Measurements from ENCODE around the gene CARMIL1. TPM values are rescaled to one million over a fixed set of nuclear protein-coding genes. Genes with fewer than 3 reads are reported as not detected.

The CARMIL1 gene
- total RNA-seq, 2 experiments from 2014 or later, result 3.6 to 4.1 TPM

DNA sequence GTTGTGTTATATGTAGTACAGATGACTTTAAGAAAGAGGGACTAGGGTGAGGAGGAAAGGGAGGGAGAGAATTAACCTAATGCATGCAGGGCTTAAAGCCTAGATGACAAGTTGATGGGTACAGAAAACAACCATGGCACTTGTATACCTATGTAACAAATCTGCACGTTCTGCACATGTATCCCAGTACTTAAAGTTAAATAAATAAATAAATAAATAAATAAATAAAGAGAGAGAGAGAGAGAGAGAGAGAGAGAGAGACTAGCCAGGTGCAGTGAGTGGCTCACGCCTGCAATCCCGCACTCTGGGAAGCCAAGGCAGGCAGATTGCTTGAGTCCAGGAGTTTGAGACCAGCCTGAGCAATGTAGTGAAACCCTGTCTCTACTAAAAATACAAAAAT is 11.5 kb upstream of the CARMIL1 start:
- TF ChIP-seq CTCF (IDR thresholded peaks at IDR 0.05), result no peak
- Mint-ChIP-seq H3K36me3 (ENCODE audit: low read depth) (no peaks in the 10 kb centered on the region), H3K27me3 (peaks cover 1% of the 10 kb centered on the region), H3K27ac (no peak overlapping the region), H3K4me1 (ENCODE audit: low read depth) (peaks cover 2% of the 10 kb centered on the region), H3K9me3 (no peaks in the 10 kb centered on the region), H3K4me3 (no peak overlapping the region)
- intact Hi-C loops (cut with micrococcal nuclease), result loop anchor here (5.0 kb wide), 1 partner anchor 335 kb away; no protein-coding TSS in a partner anchor
- ATAC-seq, result no peak
- ChIA-PET POLR2A (no interaction called here), CTCF (interaction anchor here (1.0 to 1.5 kb wide), 2 partner anchors 223 to 228 kb away, joined by 3 to 4 read pairs; no protein-coding TSS in a partner anchor)
- no peak for DNase-seq

DNA sequence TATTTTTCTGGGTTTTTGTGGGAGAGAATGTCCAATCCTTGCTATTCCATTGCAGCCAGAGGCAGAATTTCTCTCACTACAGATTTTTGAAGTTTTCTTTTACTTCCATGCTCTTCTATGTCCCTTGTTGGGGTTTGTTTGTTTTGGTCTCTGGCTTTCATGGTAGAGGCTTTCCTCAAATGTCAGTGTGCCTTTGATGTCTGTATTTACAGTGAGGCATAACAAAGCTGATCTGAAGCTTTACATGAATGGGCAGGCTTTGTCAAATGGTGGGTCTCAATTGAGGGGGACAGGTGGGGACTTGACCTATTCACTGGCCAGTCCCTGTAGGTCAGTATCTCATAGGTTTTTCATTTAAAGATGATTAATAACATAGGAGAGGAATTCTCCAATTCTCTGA is 8.6 kb upstream of the CARMIL1 start:
- Mint-ChIP-seq H3K4me1 (ENCODE audit: low read depth) (peaks cover under 1% of the 10 kb centered on the region), H3K27ac (no peak overlapping the region), H3K4me3 (no peak overlapping the region), H3K9me3 (no peaks in the 10 kb centered on the region), H3K36me3 (ENCODE audit: low read depth) (no peaks in the 10 kb centered on the region), H3K27me3 (peaks cover under 1% of the 10 kb centered on the region)
- ATAC-seq, result no peak
- no peak for TF ChIP-seq CTCF (IDR thresholded peaks at IDR 0.05)
- ChIA-PET CTCF (interaction anchor here (0.7 to 4.4 kb wide), 4 partner anchors 48 to 286 kb away, joined by 3 to 37 read pairs (median 7); no protein-coding TSS in a partner anchor), POLR2A (interaction anchor here (0.6 kb wide), 1 partner anchor 97 kb away, joined by 3 read pairs; no protein-coding TSS in a partner anchor)
- no peak for DNase-seq
- intact Hi-C loops (cut with micrococcal nuclease), result no loop called here

DNA sequence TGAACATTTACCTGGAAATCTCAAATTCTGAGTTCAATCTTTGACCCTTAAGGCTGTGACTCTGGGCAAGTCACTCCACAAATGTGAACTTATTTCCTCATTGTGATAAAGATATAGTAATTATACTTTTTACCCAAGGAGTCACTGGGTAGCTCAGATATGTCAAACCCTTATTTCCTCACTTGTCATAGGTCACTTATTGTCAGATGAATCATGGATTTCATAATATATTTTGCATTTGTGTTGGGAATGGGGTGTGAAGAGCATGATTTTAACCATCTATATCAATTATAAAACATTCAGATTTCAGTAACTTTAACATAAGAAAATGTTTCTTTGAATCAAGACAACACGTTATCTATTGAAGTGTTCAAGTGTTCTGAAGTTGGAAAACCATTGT is 3.7 kb upstream of the CARMIL1 start:
- H3K36me3 Mint-ChIP-seq (ENCODE audit: low read depth), result no peaks in the 10 kb centered on the region
- H3K9me3 Mint-ChIP-seq, result no peaks in the 10 kb centered on the region
- CTCF ChIA-PET, result interaction anchor here (1.0 to 6.5 kb wide), 4 partner anchors 10 to 281 kb away, joined by 3 to 85 read pairs (median 4); no protein-coding TSS in a partner anchor
- DNase-seq (no peak), ATAC-seq (no peak)
- no peak overlapping the region for H3K27ac Mint-ChIP-seq
- peaks cover 23% of the 10 kb centered on the region for H3K4me1 Mint-ChIP-seq (ENCODE audit: low read depth)
- TF ChIP-seq CTCF (IDR thresholded peaks at IDR 0.05), result no peak
- intact Hi-C loops (cut with micrococcal nuclease), result loop anchor here (5.0 kb wide), 1 partner anchor 92 kb away; no protein-coding TSS in a partner anchor
- POLR2A ChIA-PET, result interaction anchor here (0.6 kb wide), 1 partner anchor 12 kb away, joined by 3 read pairs; no protein-coding TSS in a partner anchor
- no peaks in the 10 kb centered on the region for H3K27me3 Mint-ChIP-seq
- H3K4me3 Mint-ChIP-seq, result no peak overlapping the region

- no peak overlapping the region for H3K4me3 Mint-ChIP-seq
- POLR2A ChIA-PET, result interaction anchor here (0.6 to 1.5 kb wide), 2 partner anchors 19 to 21 kb away, joined by 3 to 4 read pairs; no protein-coding TSS in a partner anchor
Measured at GRCh38 chr6:25277386-25277785, 1.8 kb upstream of the CARMIL1 start.

More at GRCh38 chr6:25277386-25277785, 1.8 kb upstream of the CARMIL1 start:
- DNase-seq (no peak), ATAC-seq (no peak)
- H3K27me3 Mint-ChIP-seq, result no peaks in the 10 kb centered on the region
- no peaks in the 10 kb centered on the region for H3K9me3 Mint-ChIP-seq
- TF ChIP-seq CTCF (IDR thresholded peaks at IDR 0.05), result no peak
- H3K27ac Mint-ChIP-seq, result no peak overlapping the region
- CTCF ChIA-PET, result interaction anchor here (0.7 to 6.5 kb wide), 8 partner anchors 12 to 305 kb away, joined by 3 to 93 read pairs (median 6); no protein-coding TSS in a partner anchor
- H3K36me3 Mint-ChIP-seq (ENCODE audit: low read depth), result no peaks in the 10 kb centered on the region
- H3K4me1 Mint-ChIP-seq (ENCODE audit: low read depth), result peaks cover 36% of the 10 kb centered on the region
- intact Hi-C loops (cut with micrococcal nuclease), result loop anchor here (5.0 kb wide), 1 partner anchor 90 kb away; no protein-coding TSS in a partner anchor

All from activated CD8-positive, alpha-beta T cell treated with anti-CD3 and anti-CD28 coated beads for 36 hours (primary cell).